Common myeloid progenitor, CD34-positive (primary cell): Measurements from ENCODE around the gene PLPPR1.
"Not testable (repeated sequence)": the region's sequence is repeated elsewhere in the genome, so short reads cannot be mapped to it uniquely, and the experiment has no call there.

Experiments used
- CTCF ChIA-PET: fragments of 350-600 bp; sonication (Branson Sonifier 250); formaldehyde crosslinking; loops from one replicate; lab custom pipeline; 2021; ENCODE audit warnings: antibody characterized with exemption; lab: Charles Lee
- POLR2A ChIA-PET: fragments of 350-600 bp; sonication (Branson Sonifier 250); formaldehyde crosslinking; loops from one replicate; lab custom pipeline; 2021; ENCODE audit warnings: antibody characterized with exemption; lab: Charles Lee
- DNase-seq, 3 donors: peaks; one replicate each; pipeline versions ENCODE4 v3.0.0 to v3.0.0-alpha.2; 2013
- H3K27ac ChIP-seq, 2 experiments: 1 replicate in 1 of 2; 2 replicates in 1 of 2; pipeline ENCODE4 v1.7.0; 2013; ENCODE audit warnings: inconsistent platforms in 2 of 2, low read length in 2 of 2, mild to moderate bottlenecking in 2 of 2, low read depth in 1 of 2, moderate library complexity in 1 of 2; ENCODE audit not compliant: severe bottlenecking in 2 of 2, insufficient read depth in 1 of 2, poor library complexity in 1 of 2
- H3K27me3 ChIP-seq, 5 experiments: replicated peaks in 2 of 5; 1 replicate in 3 of 5; 2 replicates in 2 of 5; pipeline versions ENCODE4 v1.6.1 to v1.7.0; 2013; ENCODE audit warnings: low read length in 4 of 5, mild to moderate bottlenecking in 2 of 5, moderate library complexity in 2 of 5, inconsistent platforms in 1 of 5; ENCODE audit not compliant: insufficient read depth in 5 of 5, control insufficient read depth in 4 of 5
- H3K36me3 ChIP-seq, 4 experiments: 1 replicate in 2 of 4; 2 replicates in 2 of 4; pipeline versions ENCODE4 v1.6.1 to v1.7.0; 2013; ENCODE audit warnings: low read length in 3 of 4, control low read depth in 1 of 4, mild to moderate bottlenecking in 1 of 4; ENCODE audit not compliant: control insufficient read depth in 4 of 4, insufficient read depth in 4 of 4
- H3K4me1 ChIP-seq, 4 experiments: 1 replicate in 3 of 4; 2 replicates in 1 of 4; pipeline versions ENCODE4 v1.6.1 to v1.7.1; 2013; ENCODE audit warnings: low read length in 3 of 4, mild to moderate bottlenecking in 3 of 4, control low read depth in 1 of 4, inconsistent platforms in 1 of 4, moderate library complexity in 1 of 4; ENCODE audit not compliant: control insufficient read depth in 4 of 4, insufficient read depth in 4 of 4; ENCODE audit errors: control extremely low read depth in 1 of 4
- H3K4me3 ChIP-seq, 7 experiments: 1 replicate in 4 of 7; 2 replicates in 3 of 7; pipeline versions ENCODE4 v1.5.1 to v1.7.0; 2013; ENCODE audit warnings: mild to moderate bottlenecking in 7 of 7, low read length in 6 of 7, moderate library complexity in 6 of 7, inconsistent platforms in 2 of 7, low read depth in 2 of 7, control low read depth in 1 of 7; ENCODE audit not compliant: insufficient read depth in 4 of 7, control insufficient read depth in 1 of 7; ENCODE audit errors: extremely low read depth in 1 of 7
- H3K9me3 ChIP-seq, 5 experiments: 1 replicate in 4 of 5; 2 replicates in 1 of 5; pipeline versions ENCODE4 v1.6.1 to v1.7.1; 2013; ENCODE audit warnings: low read length in 4 of 5, mild to moderate bottlenecking in 2 of 5, inconsistent platforms in 1 of 5, low read depth in 1 of 5, moderate library complexity in 1 of 5; ENCODE audit not compliant: control insufficient read depth in 4 of 5, insufficient read depth in 2 of 5; ENCODE audit errors: control extremely low read depth in 1 of 5
- WGBS: methylation state at CpG from one replicate; pipeline ENCODE4 v1.1.5; 2013; ENCODE audit not compliant: insufficient coverage; 5-methylcytosine and 5-hydroxymethylcytosine counted together

Gene PLPPR1

GRCh38 chr9:101275769-101276250 lies 247.3 kb downstream of the PLPPR1 start:
- Histone ChIP-seq H3K36me3 (no peaks in the 10 kb centered on the region), H3K27ac (no peak overlapping the region), H3K4me1 (no peaks in the 10 kb centered on the region), H3K4me3 (no peak overlapping the region), H3K27me3 (no peaks in the 10 kb centered on the region), H3K9me3 (peaks cover 0 to 3% (median 0%) of the 10 kb centered on the region in 5 experiments)
- POLR2A ChIA-PET, result no interaction called here
- CTCF ChIA-PET, result no interaction called here
- DNase-seq, result no peak
- WGBS, result 93% methylated on average over 5 of the region's 6 CpGs

GRCh38 chr9:101291043-101291442 lies 262.5 kb downstream of the PLPPR1 start:
- WGBS, result 100% methylated on average over 6 of the region's 12 CpGs
- H3K36me3 ChIP-seq, CTCF ChIA-PET, H3K27me3 ChIP-seq, H3K4me3 ChIP-seq, POLR2A ChIA-PET, DNase-seq, H3K4me1 ChIP-seq, H3K9me3 ChIP-seq, H3K27ac ChIP-seq: not testable (repeated sequence)

GRCh38 chr9:101299901-101300300 lies 271.4 kb downstream of the PLPPR1 start:
- Histone ChIP-seq H3K4me3 (no peak overlapping the region), H3K4me1 (no peaks in the 10 kb centered on the region), H3K36me3 (no peaks in the 10 kb centered on the region), H3K27ac (no peak overlapping the region), H3K9me3 (no peaks in the 10 kb centered on the region), H3K27me3 (peaks cover 4 to 8% (median 6%) of the 10 kb centered on the region in 5 experiments)
- CTCF ChIA-PET, result interaction anchor here (0.9 kb wide), 1 partner anchor 71 kb away, joined by 3 read pairs; no protein-coding TSS in a partner anchor
- POLR2A ChIA-PET, result no interaction called here
- no peak for DNase-seq

- Histone ChIP-seq H3K36me3 (no peaks in the 10 kb centered on the region), H3K4me1 (no peaks in the 10 kb centered on the region), H3K9me3 (no peaks in the 10 kb centered on the region), H3K27me3 (peaks cover 2 to 25% (median 8%) of the 10 kb centered on the region in 5 experiments), H3K4me3 (no peak overlapping the region), H3K27ac (no peak overlapping the region)
- POLR2A ChIA-PET, result no interaction called here
- 80% methylated on average over 3 of the region's 3 CpGs for WGBS
- CTCF ChIA-PET, result interaction anchor here (0.7 to 1.0 kb wide), 3 partner anchors 55 to 705 kb away, joined by 3 read pairs; no protein-coding TSS in a partner anchor
- no peak for DNase-seq
Observed at GRCh38 chr9:101307051-101307450, 278.5 kb downstream of the PLPPR1 start.

- ChIA-PET POLR2A (no interaction called here), CTCF (interaction anchor here (0.7 to 1.0 kb wide), 2 partner anchors 593 to 706 kb away, joined by 3 read pairs; no protein-coding TSS in a partner anchor)
- Histone ChIP-seq H3K4me1 (no peaks in the 10 kb centered on the region), H3K9me3 (no peaks in the 10 kb centered on the region), H3K4me3 (no peak overlapping the region), H3K27me3 (peaks cover 2 to 28% (median 9%) of the 10 kb centered on the region in 5 experiments), H3K36me3 (no peaks in the 10 kb centered on the region), H3K27ac (no peak overlapping the region)
- no peak for DNase-seq
- WGBS, result 90% methylated on average over 2 of the region's 3 CpGs
Observed at GRCh38 chr9:101307524-101308213, 279.1 kb downstream of the PLPPR1 start.

- H3K27ac ChIP-seq, result no peak overlapping the region
- no peak overlapping the region for H3K4me3 ChIP-seq
- peaks cover 0 to 41% (median 16%) of the 10 kb centered on the region in 5 experiments for H3K27me3 ChIP-seq
- DNase-seq, result no peak
- ChIA-PET POLR2A (no interaction called here), CTCF (interaction anchor here (0.8 to 3.4 kb wide), 3 partner anchors 31 to 708 kb away, joined by 3 to 62 read pairs (median 3); no protein-coding TSS in a partner anchor)
- no peaks in the 10 kb centered on the region for H3K9me3 ChIP-seq
- H3K4me1 ChIP-seq, result no peaks in the 10 kb centered on the region
- H3K36me3 ChIP-seq, result no peaks in the 10 kb centered on the region
- WGBS, result 83% methylated on average over 8 of the region's 8 CpGs
Observed at GRCh38 chr9:101309139-101309538, 280.6 kb downstream of the PLPPR1 start.

GRCh38 chr9:101311191-101311590 lies 282.7 kb downstream of the PLPPR1 start:
- H3K27ac ChIP-seq, result no peak overlapping the region
- H3K4me1 ChIP-seq, result peaks cover 0 to 4% (median 2%) of the 10 kb centered on the region in 4 experiments
- no peaks in the 10 kb centered on the region for H3K9me3 ChIP-seq
- POLR2A ChIA-PET, result no interaction called here
- no peak overlapping the region for H3K4me3 ChIP-seq
- DNase-seq, result no peak
- no peaks in the 10 kb centered on the region for H3K36me3 ChIP-seq
- WGBS, result no CpG with 5 or more reads among the region's 2 CpGs
- CTCF ChIA-PET, result interaction anchor here (1.0 to 3.4 kb wide), 13 partner anchors 9 to 987 kb away, joined by 3 to 62 read pairs (median 5); no protein-coding TSS in a partner anchor
- H3K27me3 ChIP-seq, result peaks cover 0 to 51% (median 22%) of the 10 kb centered on the region in 5 experiments
